Neural cell (in vitro differentiated cells): ENCODE data around the gene ABCB8.

ENCODE experiments used
- CTCF ChIP-seq: fragments of 450-650 bp; IDR thresholded peaks from 2 replicates; pipeline ENCODE4 v1.5.1; 2014; ENCODE audit warnings: antibody characterized with exemption, mild to moderate bottlenecking, moderate library complexity; ENCODE audit not compliant: poor library complexity, severe bottlenecking
- EP300 ChIP-seq: fragments of 450-650 bp; conservative IDR thresholded peaks from 2 replicates; pipeline ENCODE4 v1.6.1; 2014; ENCODE audit warnings: antibody characterized with exemption, mild to moderate bottlenecking, moderate library complexity; ENCODE audit not compliant: poor library complexity, severe bottlenecking
- EZH2 ChIP-seq: fragments of 200-600, 300-800 bp; shearing (Covaris generic), sonication (generic); IDR thresholded peaks from 2 replicates; pipeline ENCODE4 v1.6.1; 2014; ENCODE audit warnings: antibody characterized with exemption, low read length, borderline replicate concordance, mild to moderate bottlenecking; ENCODE audit not compliant: insufficient read depth, poor library complexity, severe bottlenecking
- RAD21 ChIP-seq: fragments of 450-650 bp; conservative IDR thresholded peaks from 2 replicates; pipeline ENCODE4 v1.6.1; 2014; ENCODE audit warnings: antibody characterized with exemption, mild to moderate bottlenecking, moderate library complexity
- REST ChIP-seq: IDR thresholded peaks from 2 replicates; pipeline ENCODE4 v1.6.1; 2012; ENCODE audit warnings: borderline replicate concordance
- SMC3 ChIP-seq: fragments of 450-650 bp; conservative IDR thresholded peaks from 2 replicates; pipeline ENCODE4 v1.6.1; 2014; ENCODE audit warnings: antibody characterized with exemption, mild to moderate bottlenecking, moderate library complexity; ENCODE audit not compliant: poor library complexity

GRCh38 chr7:151008511-151009323 is 19.5 kb upstream of the ABCB8 start:
- TF ChIP-seq CTCF (peak; percentile 27), REST (no peak), EZH2 (no peak), EP300 (no peak), SMC3 (no peak), RAD21 (no peak)
